GM19463 (cell line): ENCODE measurements around the gene KMT2C.
"Not testable (repeated sequence)": the region's sequence is repeated elsewhere in the genome, so short reads cannot be mapped to it uniquely, and the experiment has no call there.

Experiments
- ATAC-seq: cut with Tn5 transposase; IDR thresholded peaks from one replicate; pipeline ENCODE4 v1.9.1; 2021; ENCODE audit warnings: mild to moderate bottlenecking, moderate library complexity; ENCODE audit not compliant: unreplicated experiment

KMT2C gene

DNA sequence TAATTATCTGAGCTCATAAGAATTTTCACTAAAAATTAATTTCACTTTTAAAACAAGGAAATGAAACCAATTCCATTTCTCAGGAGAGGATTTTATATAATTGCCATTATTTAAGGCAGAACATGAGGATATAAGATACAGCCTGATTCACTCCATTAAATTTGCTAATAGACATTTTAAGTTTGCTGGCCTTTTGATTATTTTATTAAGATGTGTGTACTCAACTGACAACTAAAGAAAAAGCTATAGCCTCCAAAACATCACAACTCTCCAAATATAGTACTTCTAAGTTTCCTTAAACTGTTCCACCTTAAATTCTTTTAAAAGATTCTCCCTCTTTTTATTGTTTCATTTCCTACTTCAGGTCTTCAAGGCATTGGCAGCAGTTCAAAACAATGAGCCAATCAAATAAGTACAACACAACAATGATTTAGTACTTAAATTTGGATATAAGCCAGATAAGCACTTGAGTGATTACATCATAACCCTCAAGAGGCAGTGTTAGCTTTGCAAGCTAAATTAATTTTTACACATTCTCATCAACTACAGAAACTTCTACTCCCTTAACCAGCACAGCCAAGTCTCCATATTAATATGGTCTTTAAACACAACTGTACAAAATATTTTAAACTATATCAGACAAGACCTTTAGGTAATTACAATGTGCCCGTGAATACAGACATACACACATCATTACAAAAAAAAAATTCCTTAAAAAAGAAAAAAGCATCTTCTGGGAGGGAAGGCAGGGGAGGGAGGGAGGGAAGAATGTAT is 121.8 kb downstream of the KMT2C start:
- no peak for ATAC-seq

DNA sequence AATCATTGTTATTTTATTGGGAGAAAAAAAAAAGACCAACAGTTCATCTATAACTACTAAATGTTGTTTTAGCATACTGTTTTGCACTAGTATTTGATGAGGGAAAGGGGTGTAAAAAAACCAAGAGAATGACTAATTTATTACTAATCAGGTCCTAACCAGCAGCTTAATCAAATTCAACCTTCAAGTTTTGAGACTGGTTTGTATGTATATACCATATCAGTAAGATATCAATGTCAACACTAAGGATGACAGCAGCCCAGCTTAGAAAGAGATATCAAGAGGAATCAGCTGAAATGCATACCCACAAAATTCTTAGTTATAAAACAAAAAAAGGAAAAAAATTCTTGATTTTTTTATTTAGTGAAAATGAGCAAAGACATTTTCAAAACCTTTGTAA is 122.6 kb downstream of the KMT2C start:
- no peak for ATAC-seq

- no peak for ATAC-seq
These were observed 123.5 kb downstream of the KMT2C start for GRCh38 chr7:152312316-152312715.

DNA sequence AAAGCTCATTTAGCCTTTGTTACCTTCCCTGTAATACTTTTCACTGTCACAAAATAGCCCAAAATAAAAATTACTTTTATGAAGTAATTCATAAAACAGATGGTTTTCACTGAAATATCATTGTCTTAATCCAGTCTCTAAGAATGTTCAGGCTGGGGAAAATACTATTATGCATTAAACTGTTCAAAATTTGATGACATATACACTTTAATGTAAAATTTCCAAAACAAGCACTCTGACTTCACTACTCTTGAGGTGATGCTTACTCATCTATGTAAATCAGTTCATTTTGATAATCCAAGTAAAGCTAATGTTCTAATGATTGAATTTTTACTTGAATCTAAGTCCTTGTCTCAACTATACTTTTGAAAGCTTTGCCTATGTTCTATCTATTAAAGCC is 127.9 kb downstream of the KMT2C start:
- no peak for ATAC-seq

DNA sequence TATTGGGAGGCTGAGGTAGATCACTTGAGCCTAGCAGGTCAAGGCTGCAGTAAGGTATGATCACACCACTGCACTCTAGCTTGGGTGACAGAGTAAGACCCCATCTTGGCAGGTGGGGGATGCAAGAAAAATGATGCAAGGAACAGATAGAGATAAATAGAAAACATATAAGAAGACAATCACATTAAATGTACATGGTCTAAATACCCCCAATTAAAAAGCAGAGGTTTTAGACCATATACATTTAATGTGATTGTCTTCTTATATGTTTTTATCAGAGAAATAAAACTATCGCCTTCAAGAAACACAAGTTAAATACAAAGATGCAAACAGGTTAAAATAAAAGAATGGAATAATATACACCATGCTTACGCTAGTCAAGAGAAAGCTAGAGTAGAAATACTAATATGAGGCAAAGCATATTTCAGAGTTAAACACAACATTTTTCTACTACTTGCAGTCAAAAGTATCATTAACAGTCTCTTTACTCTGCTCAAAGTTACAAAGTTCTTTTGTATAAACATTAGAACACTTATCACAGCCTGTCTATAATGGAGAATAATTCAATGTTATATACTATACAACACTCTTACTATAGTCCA is 136.2 kb downstream of the KMT2C start:
- not testable (repeated sequence) for ATAC-seq

DNA sequence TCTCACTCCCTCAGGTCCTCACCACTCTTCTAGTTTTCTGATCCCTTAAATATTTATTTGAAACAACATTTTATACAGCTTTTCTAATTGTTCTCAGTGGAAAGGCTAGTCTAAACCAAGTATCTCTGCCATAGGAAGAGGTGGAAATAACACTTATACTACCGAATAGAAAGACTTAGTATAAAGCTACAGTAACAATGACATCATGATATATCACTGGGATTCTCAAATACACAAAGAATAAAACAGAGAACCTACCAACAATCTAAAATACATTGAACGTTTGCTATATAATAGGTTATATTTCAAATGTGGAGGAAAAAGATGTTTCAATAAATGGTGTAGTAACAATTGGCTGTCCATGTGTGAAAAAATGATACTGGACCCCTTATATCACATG is 142.9 kb downstream of the KMT2C start:
- no peak for ATAC-seq

DNA sequence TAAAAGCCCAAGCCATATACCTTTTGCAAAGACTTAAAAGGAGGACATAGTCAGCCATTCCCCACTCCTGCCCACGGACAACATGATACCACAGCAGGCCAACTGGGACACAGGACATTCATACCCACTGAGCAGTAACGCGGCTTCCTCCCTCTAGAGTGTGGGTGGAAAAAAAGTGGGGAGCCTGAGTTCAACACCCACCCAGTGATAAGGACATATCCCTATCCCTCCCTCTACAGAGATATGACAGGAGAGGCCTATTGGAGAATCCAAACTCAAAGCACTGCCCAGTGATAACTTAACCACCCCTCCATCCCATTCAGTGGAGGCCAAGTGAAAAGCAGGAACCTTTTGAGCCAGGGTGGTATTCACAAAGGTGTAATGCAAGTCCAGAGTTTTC is 148.8 kb downstream of the KMT2C start:
- not testable (repeated sequence) for ATAC-seq

GRCh38 chr7:152286219-152286618 is 149.6 kb downstream of the KMT2C start:
- not testable (repeated sequence) for ATAC-seq

DNA sequence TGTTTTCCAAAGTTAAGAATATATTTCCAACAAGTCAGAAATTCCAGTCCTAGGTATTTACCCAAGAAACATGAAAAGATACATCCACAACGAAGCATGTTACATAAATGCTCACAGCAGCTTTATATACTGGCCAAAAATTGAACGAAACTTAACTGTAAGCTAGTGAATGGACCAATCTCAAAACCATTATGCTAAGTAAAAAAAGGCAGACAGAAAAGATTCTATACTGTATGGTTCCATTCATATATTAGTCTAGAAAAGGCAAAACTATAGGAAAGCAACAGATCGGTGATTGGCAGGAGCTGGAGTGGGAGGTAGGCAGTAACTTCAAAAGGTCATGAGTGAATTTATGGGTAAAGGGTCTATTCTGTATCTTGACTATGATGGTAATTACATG is 150.8 kb downstream of the KMT2C start:
- not testable (repeated sequence) for ATAC-seq

GRCh38 chr7:152277687-152278086 is 158.1 kb downstream of the KMT2C start:
- not testable (repeated sequence) for ATAC-seq

DNA sequence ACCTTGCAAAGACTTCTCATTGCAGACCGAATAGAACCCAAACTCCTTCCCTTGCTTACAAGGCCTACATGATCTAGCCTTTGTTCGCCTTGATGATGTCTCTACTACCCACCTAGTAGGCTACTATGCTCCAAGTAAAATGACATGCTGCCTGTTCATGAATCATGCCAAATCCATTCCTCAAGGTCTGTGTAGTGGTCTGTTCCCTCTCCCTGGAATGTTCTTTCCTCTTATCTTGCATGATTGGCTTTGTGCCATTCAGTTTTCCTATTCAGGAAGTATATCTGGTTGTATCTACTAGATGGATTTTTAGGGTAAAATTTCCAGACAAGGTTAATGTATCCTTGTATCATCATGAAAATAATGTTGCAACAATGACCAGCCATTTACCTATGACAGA is 165.4 kb downstream of the KMT2C start:
- ATAC-seq, result not testable (repeated sequence)

GRCh38 chr7:152266859-152267258 is 168.9 kb downstream of the KMT2C start:
- not testable (repeated sequence) for ATAC-seq

GRCh38 chr7:152264915-152265314 is 170.9 kb downstream of the KMT2C start:
- ATAC-seq, result not testable (repeated sequence)

DNA sequence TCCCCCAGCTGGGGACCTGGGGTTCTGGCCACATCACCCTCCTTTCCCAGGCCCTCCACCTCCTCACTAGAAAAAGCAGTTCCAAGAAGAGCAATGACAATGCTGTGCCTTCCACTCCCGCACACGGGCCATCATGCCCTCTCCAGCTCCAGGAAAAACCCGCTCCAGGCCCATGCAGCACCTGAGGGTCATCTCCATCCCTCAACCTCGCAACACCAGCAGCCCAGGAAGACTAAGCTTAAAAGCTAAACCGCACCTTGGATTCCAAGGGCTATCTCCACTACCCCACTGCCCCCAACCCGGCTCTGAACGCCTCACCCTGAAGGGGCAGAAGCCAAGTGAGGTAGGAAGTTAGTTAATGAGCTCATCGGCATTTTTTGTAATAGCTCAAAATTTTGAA is 173.7 kb downstream of the KMT2C start:
- not testable (repeated sequence) for ATAC-seq

DNA sequence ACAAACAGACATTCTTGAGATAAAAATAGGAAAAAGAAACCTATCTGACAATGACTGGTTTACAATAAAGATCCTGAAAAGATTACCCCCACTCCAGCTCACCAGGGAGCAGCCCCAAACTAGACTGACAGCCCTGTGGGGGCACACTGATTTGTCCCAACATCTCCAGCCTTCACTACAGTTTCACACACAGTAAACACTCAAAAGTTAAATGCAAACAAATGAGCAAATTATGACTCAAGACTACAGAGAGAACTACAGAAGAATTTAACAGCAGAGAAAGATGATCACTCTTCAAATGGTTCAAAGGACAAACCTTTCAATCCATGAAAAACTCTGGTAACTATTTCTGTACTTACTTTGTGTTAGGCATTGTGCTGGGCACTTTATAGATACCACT is 176.2 kb downstream of the KMT2C start:
- not testable (repeated sequence) for ATAC-seq

- ATAC-seq, result not testable (repeated sequence)
These were observed 188.0 kb downstream of the KMT2C start for GRCh38 chr7:152247851-152248250.

- ATAC-seq, result not testable (repeated sequence)
These were observed 190.4 kb downstream of the KMT2C start for GRCh38 chr7:152245417-152245816.

GRCh38 chr7:152243464-152243863 is 192.3 kb downstream of the KMT2C start:
- not testable (repeated sequence) for ATAC-seq

DNA sequence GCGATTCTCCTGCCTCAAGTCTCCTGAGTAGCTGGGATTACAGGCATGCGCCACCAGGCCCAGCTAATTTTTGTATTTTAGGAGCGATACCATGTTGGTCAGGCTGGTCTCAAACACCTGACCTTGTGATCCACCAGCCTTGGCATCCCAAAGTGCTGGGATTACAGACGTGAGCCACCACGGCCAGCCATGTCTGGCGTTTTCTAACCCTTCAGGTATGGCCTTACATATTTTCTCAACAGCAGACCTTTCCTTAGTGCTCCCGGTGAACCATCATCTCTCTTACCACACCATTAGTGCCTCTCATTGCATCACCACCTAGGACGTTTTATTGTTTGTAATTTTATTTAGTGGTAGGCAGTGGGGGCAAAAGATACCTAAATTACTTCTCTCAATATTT is 194.5 kb downstream of the KMT2C start:
- not testable (repeated sequence) for ATAC-seq

DNA sequence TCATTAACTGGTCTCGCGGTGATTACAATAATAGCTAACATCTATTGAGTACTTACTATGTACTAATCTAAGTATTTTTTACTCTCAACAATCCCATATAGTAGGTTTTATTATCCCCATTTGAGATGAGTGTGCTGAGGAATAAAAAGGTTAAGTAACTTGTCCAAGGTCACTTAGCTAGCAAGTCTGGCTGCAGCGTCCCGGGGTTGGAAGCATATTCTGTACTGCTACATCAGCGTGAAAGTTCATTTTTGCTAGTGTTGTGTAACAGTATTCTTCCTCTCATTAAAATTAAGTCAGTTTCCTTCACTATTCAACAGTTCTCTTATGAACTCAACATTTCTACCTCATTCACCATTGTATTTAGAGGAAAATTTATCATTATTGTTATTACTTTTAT is 199.5 kb downstream of the KMT2C start:
- ATAC-seq, result not testable (repeated sequence)

DNA sequence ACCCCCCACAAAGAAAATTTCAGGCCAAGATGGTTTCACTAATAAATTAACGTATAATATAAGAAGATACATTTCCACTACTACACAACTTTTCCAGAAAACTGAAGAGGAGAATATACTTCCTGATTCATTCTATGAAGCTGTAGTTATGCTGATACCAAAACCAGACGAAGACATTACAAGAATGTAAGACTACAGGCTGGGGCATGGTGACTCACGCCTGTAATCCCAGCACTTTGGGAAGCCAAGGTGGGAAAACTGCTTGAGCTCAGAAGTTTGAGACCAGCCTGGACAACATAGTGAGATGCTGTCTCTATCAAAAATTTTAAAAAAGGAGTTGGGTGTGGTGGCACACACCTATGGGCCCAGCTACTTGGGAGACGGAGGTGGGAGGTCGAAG is 201.4 kb downstream of the KMT2C start:
- not testable (repeated sequence) for ATAC-seq

GRCh38 chr7:152231089-152231488 is 204.7 kb downstream of the KMT2C start:
- ATAC-seq, result no peak
